DMS114 treated with DMSO at 0.1 percent for 48 hours (cell line): ENCODE measurements around the gene IDNK.

Experiments used
- DNase-seq: peaks from one replicate; lab custom pipeline; 2025; ENCODE audit not compliant: unreplicated experiment; lab: John Stamatoyannopoulos, UW

The IDNK gene

DNA sequence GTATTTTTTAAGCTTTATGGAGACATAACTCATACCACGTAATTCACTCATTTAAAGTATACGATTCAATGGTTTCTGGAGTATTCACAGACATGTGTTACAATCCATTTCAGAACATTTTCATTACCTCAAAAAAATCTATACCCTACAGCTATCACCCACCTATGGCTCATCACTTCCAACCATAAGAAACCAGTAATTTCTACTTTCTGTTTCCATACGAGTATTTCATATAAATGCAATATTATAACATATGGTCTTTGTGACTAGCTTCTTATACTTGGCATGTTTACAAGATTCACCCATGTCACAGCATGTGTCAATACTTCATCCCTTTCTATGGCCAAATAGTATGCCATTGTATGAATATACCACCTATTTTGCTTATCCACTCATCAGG, 66.0 kb downstream of the IDNK start:
- no peak for DNase-seq

DNA sequence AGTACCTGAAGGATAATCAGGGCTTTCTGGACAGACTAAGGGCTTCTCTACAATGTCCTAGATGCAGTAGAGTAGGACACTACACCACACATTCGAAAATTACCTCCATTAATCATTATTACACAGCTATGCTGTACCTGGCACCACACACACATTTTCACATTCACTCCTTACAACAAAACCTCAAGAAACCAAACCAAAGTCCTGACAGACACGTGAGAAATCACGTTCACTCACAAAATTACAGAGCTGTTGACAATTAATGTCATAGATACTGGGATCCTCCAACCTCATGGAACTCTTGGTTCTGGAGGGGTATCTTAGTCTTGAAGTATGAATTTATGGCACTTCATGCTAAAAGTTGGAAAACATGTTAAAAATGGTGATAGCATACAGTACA, 68.5 kb downstream of the IDNK start:
- no peak for DNase-seq
